GM03348 (cell line): ENCODE results near the gene FERMT2.
A peak's percentile ranks its signal among the peaks of the same experiment; 100 is the strongest.
"Not testable (repeated sequence)": the region's sequence is repeated elsewhere in the genome, so short reads cannot be mapped to it uniquely, and the experiment has no call there.

Experiments
- DNase-seq: peaks from one replicate; pipeline ENCODE4 v3.0.0; 2012; ENCODE audit warnings: low spot score

FERMT2 gene

GRCh38 chr14:52901357-52901980, 49.4 kb downstream of the FERMT2 start:
- no peak for DNase-seq

GRCh38 chr14:52900731-52901130, 50.1 kb downstream of the FERMT2 start:
- DNase-seq: no peak

- no peak for DNase-seq
These were observed 52.4 kb downstream of the FERMT2 start for GRCh38 chr14:52898496-52898895.

- DNase-seq: no peak
These were observed 55.9 kb downstream of the FERMT2 start for GRCh38 chr14:52895000-52895399.

- no peak for DNase-seq
These were observed 59.0 kb downstream of the FERMT2 start for GRCh38 chr14:52891800-52892199.

GRCh38 chr14:52888839-52889838, 61.7 kb downstream of the FERMT2 start:
- no peak for DNase-seq

- DNase-seq: no peak
These were observed 62.7 kb downstream of the FERMT2 start for GRCh38 chr14:52888159-52888558.

- peak; percentile 74 for DNase-seq
These were observed 65.6 kb downstream of the FERMT2 start for GRCh38 chr14:52885230-52885629.

- no peak for DNase-seq
These were observed 67.2 kb downstream of the FERMT2 start for GRCh38 chr14:52883658-52884057.

GRCh38 chr14:52882824-52883223, 68.0 kb downstream of the FERMT2 start:
- no peak for DNase-seq

- DNase-seq: no peak
These were observed 70.9 kb downstream of the FERMT2 start for GRCh38 chr14:52879958-52880357.

GRCh38 chr14:52878946-52879345, 71.9 kb downstream of the FERMT2 start:
- no peak for DNase-seq

GRCh38 chr14:52878469-52878868, 72.4 kb downstream of the FERMT2 start:
- DNase-seq: no peak

- peak; percentile 25 for DNase-seq
These were observed 73.2 kb downstream of the FERMT2 start for GRCh38 chr14:52877628-52878027.

- DNase-seq: no peak
These were observed 74.0 kb downstream of the FERMT2 start for GRCh38 chr14:52876806-52877205.

- peak; percentile 42 for DNase-seq
These were observed 74.5 kb downstream of the FERMT2 start for GRCh38 chr14:52876311-52876710.

- no peak for DNase-seq
These were observed 75.1 kb downstream of the FERMT2 start for GRCh38 chr14:52875707-52876106.

GRCh38 chr14:52874389-52874788, 76.5 kb downstream of the FERMT2 start:
- no peak for DNase-seq

- peak; percentile 46 for DNase-seq
These were observed 77.2 kb downstream of the FERMT2 start for GRCh38 chr14:52873694-52874093.

- no peak for DNase-seq
These were observed 77.8 kb downstream of the FERMT2 start for GRCh38 chr14:52873065-52873464.

GRCh38 chr14:52871606-52872005, 79.2 kb downstream of the FERMT2 start:
- DNase-seq: no peak

- DNase-seq: no peak
These were observed 81.8 kb downstream of the FERMT2 start for GRCh38 chr14:52868911-52869618.

- not testable (repeated sequence) for DNase-seq
These were observed 86.0 kb downstream of the FERMT2 start for GRCh38 chr14:52864893-52865292.
